HG03354 (cell line): Measurements from ENCODE around the gene CADPS.

Source experiments
- ATAC-seq: cut with Tn5 transposase; IDR thresholded peaks from one replicate; pipeline ENCODE4 v1.9.1; 2021; ENCODE audit warnings: mild to moderate bottlenecking; ENCODE audit not compliant: unreplicated experiment, poor library complexity, severe bottlenecking

The CADPS gene

GRCh38 chr3:62818347-62818746, 56.9 kb downstream of the CADPS start:
- peak; percentile 95 for ATAC-seq

- no peak for ATAC-seq
Measured at GRCh38 chr3:62817678-62818077, 57.5 kb downstream of the CADPS start.

- ATAC-seq, result no peak
Measured at GRCh38 chr3:62815981-62816380, 59.2 kb downstream of the CADPS start.

- no peak for ATAC-seq
Measured at GRCh38 chr3:62812631-62813030, 62.6 kb downstream of the CADPS start.

- ATAC-seq, result no peak
Measured at GRCh38 chr3:62811119-62811518, 64.1 kb downstream of the CADPS start.

- no peak for ATAC-seq
Measured at GRCh38 chr3:62809369-62809768, 65.8 kb downstream of the CADPS start.

- no peak for ATAC-seq
Measured at GRCh38 chr3:62805580-62806277, 69.5 kb downstream of the CADPS start.

GRCh38 chr3:62805106-62805505, 70.1 kb downstream of the CADPS start:
- no peak for ATAC-seq

GRCh38 chr3:62803276-62803675, 71.9 kb downstream of the CADPS start:
- ATAC-seq, result no peak

- no peak for ATAC-seq
Measured at GRCh38 chr3:62798000-62798399, 77.2 kb downstream of the CADPS start.

GRCh38 chr3:62797132-62797531, 78.1 kb downstream of the CADPS start:
- ATAC-seq, result no peak

GRCh38 chr3:62795978-62796657, 79.1 kb downstream of the CADPS start:
- no peak for ATAC-seq

- ATAC-seq, result no peak
Measured at GRCh38 chr3:62793946-62794345, 81.3 kb downstream of the CADPS start.

GRCh38 chr3:62785384-62785783, 89.8 kb downstream of the CADPS start:
- ATAC-seq, result no peak

- ATAC-seq, result no peak
Measured at GRCh38 chr3:62781121-62781520, 94.1 kb downstream of the CADPS start.

- ATAC-seq, result no peak
Measured at GRCh38 chr3:62777674-62778073, 97.5 kb downstream of the CADPS start.

- no peak for ATAC-seq
Measured at GRCh38 chr3:62777130-62777529, 98.1 kb downstream of the CADPS start.

- no peak for ATAC-seq
Measured at GRCh38 chr3:62774221-62774620, 101.0 kb downstream of the CADPS start.

GRCh38 chr3:62771331-62772072, 103.7 kb downstream of the CADPS start:
- ATAC-seq, result no peak

- ATAC-seq, result no peak
Measured at GRCh38 chr3:62768896-62769295, 106.3 kb downstream of the CADPS start.

- no peak for ATAC-seq
Measured at GRCh38 chr3:62761711-62762110, 113.5 kb downstream of the CADPS start.
